KG1 (cell line): ENCODE results near the gene SFXN5.

Experiments used
- DNase-seq: peaks from one replicate; lab custom pipeline; 2025; lab: John Stamatoyannopoulos, UW

SFXN5 gene

DNA sequence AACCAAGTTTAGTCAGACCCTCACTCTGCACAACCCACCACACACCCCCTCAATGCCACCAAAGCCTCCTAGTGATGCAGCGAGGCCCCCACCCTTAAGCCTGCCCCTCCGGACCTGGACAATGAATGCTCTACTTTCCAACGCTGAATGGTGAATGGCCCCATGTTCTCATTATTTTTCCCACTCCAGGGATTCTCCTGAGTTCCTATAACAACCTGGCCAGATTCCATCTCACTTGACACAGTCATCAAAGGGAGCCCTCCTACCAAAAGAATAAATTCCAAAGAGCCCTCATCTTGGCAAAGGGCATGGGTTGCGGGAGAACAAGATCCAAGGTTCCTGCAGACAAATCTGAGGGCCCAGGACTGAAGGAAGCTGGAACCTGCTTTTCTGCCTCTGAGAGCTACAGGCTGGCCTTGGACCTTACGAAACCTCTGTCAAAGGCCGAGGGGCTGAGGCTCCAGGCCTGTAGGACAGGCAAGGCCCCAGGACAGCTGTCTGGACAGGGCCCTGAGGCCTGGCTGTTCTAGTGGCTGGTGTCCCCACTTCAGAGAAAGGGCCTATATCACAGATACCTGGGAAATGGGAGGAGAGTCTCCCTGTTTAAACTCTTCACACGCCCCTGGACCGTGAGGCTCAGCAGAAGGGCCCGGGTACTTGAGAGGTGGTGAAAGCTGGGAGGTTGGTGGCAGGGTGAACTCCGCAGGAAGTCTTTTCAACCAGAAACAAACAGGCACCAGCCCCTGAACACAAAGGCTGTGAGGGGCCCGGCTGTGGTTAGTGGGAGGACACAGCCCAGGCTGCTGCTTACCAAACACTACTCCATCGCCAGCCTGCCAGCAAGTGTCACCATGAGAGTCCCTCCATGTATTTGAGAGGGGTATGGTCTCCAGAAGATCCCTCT lies 27.3 kb downstream of the SFXN5 start:
- DNase-seq: no peak

GRCh38 chr2:73043276-73043675 lies 28.2 kb downstream of the SFXN5 start:
- DNase-seq: no peak

GRCh38 chr2:73037947-73038585 lies 33.4 kb downstream of the SFXN5 start:
- DNase-seq: no peak

DNA sequence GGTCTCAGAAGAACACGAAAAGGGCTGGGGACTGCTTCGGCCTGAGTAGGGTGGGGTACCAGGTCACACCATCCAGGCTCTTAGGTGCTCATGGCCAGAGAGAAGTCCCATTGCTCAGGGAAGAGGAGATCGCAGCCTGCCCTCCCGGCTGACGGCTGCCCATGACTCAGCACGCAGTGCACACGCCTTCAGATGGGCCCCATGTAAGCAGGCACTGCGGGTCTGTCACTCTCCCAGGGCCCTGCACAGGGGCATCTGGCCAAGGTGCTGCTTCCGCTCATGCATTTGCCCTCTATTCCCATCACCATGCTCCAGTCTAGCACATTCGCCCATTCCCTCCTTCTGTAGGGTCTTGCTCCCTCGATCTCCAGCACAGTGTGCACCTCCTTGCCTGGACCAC lies 34.7 kb downstream of the SFXN5 start:
- no peak for DNase-seq

DNA sequence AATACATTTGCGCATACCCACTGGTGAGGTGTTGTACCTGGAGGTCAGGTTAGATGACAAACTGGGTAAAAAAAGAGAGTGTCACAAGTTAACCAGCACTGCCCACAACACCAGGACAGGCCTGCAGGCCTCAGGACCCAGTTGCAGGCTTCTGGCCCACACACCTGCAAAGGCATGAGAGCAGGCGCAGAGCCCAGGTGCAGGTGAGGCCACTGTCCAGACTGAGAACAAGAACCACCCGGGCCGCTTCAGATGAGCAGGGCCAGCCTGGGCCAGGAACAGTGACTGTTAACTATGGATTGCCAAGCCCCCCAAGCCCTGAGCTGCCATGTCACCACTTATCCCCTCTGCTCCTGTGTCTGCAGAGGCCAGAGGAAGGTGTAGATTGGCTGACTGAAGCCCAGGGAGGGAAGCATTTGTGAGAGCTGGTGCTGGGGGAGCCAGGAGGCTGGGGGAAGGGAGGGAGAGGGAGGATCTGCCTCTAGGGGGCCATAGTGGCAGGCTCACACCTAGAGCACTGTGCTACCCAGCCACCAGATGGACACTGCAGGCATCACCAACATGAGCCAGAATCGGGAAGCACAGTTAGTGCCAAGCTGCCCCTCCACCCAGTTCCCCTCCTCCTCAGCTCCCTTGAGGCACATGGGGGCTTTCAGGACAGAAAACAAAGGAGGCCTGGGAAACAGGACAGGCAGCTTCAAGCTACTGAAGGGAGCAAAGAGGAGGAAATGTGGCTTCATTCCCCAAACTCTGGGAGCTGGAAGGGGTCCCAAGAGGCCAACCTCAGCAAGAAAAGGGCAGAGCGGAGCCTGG lies 35.4 kb downstream of the SFXN5 start:
- no peak for DNase-seq

GRCh38 chr2:73034661-73035375 lies 36.7 kb downstream of the SFXN5 start:
- DNase-seq: no peak

DNA sequence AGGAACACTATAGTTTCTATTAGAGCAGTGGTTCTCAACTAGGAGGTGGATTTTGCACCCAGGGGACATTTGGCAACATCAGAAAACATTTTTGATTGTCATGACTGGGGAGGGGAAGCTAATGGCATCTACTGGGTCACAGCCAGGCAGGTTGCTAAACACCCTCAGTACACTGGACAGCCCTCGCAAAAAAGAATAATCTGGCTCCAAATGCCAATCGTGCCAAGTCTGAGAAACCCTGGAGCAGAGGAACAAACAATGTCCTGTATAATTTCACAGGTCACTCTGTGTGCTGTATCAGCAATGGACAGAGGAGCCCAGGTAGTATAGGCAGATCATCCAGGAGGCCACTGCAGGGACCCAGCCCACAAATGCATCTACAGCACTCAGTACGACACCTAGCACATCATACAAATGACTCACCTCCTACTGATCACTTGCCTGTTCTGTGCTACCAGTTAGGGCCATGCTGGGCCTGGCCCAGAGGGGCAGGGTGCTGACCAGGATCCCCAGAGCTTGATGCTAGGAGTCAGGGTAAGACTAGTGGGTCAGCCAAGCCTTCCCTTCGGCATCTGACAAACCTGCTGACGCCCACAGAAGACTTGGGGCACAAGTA lies 37.6 kb downstream of the SFXN5 start:
- DNase-seq: no peak

DNA sequence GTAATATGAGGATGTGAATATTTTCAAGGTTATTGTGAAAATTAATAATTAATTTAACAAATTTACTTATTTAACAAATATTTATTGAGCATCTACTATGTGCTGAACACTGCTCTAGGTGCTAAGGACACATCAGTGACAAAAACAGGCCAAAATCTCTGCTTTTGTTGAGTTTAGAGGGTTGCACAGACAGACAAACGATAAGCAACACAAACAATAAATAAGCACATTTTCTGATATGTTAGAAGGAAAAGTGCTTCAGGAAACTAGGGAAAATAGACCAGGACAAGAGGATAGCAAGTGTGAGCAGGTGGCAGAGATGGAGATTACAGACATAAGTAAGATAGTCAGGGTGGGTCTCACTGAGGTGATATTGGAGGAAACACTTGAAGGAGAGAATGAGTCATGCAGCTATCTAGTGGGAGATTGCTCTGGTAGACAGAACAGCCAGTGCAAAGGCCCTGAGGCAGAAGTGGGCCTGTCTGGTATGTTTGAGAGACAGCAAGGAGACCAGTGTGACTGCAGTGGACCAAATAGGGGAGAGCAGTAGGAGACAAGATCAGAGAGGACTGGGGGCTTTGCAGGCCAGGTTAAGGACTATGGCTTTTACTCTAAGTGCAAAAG lies 38.3 kb downstream of the SFXN5 start:
- no peak for DNase-seq

- no peak for DNase-seq
Measured at GRCh38 chr2:73032702-73033097, 38.8 kb downstream of the SFXN5 start.

DNA sequence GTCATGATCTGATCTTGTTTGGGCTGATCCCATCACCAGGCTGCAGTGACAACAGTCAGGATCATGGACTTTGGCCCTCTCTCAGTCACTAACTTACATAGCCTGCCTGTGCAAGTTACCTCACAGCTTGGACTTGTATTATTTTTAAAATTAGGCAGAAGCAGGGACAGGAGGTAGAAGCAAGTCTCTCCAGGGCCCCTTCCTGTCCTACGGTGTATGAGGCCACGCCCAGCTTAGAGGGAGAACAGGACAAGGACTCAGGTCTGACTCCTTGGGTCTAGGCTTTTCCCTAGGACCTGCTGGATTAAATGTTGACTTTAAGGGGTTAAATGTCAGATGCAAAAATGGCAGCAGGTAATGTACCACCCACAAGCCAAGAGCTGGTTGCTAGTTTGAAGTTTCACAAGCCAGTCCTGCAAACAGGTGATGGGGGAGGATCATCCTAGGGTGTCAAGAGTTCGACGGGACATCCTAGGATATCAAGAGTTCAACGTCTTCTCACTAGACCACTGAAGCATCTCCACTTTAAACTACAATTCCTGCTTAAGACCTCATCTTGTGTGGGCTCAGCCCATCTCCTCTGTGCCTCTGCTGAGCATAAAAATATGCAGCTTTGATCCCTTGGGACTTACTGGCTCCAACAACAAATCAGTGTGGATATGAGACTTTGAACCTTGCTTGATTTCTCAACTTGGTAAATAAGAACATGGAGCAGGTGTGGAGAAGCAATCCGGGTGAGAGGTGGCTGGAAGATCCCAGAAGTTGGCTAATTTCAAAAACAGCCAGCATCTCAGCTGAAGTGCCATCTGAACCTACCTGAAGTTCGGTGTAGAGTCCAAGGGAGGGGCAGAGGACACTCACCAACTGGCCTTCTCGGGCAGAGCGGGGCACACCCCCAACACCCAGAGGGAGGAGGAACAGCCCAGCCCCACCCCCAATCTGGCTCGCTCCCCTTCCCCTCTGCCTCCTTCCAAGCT lies 39.5 kb downstream of the SFXN5 start:
- DNase-seq: no peak

- DNase-seq: no peak
Measured at GRCh38 chr2:73031095-73031678, 40.3 kb downstream of the SFXN5 start.

GRCh38 chr2:73028841-73029240 lies 42.7 kb downstream of the SFXN5 start:
- DNase-seq: no peak

GRCh38 chr2:73027340-73027739 lies 44.2 kb downstream of the SFXN5 start:
- DNase-seq: no peak

GRCh38 chr2:73023497-73023896 lies 48.0 kb downstream of the SFXN5 start:
- no peak for DNase-seq

GRCh38 chr2:73022024-73022568 lies 49.4 kb downstream of the SFXN5 start:
- DNase-seq: no peak

DNA sequence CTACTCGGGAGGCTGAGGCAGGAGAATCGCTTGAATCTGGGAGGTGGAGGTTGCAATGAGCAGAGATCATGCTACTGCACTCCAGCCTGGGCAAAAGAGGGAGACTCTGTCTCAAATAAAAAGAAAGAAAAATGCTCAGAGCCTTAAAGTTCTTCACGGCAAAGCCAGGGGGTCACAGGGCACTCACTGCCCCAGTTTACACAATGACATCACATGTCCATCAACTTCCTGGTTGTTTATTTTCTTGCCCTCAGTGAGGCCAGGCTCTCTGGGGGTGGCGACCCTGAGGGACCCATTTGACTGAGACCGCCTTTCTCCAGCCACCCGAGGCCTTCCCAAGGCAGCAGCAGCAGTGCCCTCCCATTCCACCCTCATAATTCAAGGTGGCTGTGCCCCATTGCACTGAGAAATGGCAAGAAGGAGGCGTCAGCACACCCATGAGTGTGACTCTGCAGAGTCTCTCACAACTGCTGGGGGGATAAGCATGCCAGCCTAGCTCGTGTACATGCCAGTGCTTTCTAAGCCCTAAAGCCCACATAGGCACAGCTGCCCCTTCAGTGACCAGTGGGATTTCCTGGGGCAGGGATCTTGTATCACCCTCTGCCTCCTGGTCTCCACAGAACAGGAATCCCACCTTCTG lies 50.0 kb downstream of the SFXN5 start:
- no peak for DNase-seq

DNA sequence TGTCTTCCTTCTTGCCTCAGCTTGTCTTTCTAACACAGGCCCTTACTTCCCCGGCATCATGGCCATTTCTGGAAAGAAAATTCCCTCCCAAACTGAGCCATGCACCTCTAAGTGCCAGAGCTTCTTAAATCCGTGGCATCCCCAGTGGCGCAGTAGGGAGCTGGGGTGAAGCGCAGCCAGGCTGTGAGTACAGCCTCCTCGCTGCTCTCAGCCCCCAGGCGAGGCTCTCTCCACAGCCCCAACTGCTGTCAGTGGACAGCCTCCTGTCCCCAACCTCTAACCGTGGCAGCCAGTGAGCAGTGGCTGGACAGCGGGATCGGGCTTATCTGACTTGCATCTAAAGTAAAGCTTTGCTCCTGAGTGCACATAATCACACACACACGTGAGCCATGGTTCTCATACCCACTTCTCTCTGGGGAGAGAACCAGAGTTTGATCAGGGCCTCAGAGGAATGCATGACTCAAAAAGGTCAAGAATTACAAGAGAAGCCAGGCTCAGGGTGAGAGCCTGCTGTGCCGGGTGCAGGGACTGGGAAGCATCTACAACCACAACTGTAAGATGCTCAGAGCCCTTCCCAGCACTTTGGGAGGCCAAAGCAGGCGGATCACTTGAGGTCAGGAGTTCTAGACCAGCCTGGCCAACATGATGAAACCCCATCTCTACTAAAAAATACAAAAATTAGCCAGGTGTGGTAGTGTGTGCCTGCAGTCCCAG lies 50.7 kb downstream of the SFXN5 start:
- DNase-seq: no peak

DNA sequence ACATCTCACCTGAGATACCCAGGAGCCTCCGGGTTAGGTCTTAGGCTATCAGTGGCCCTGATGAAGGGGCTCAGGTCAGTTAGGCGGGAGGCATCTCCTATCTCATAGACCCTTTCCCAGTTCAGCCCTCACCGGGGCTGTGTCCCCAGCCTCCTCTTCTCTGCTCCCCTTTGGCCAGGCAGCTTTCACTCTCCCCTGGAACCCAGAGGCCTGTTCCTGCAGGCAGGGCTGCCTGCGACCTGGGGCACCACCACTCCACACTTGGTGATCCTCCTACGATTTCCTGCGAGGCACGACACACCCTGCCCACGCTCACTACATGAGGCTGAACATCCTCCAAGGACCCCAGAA lies 51.2 kb downstream of the SFXN5 start:
- DNase-seq: no peak
